BLaER1 (cell line): Measurements from ENCODE around the gene PLPP3.

Experiments used
- H3K27ac ChIP-seq: shearing (Covaris generic); formaldehyde crosslinking; 2 replicates; pipeline ENCODE4 v1.8.1; 2022
- H3K27me3 ChIP-seq: shearing (Covaris generic); formaldehyde crosslinking; 2 replicates; pipeline ENCODE4 v1.8.1; 2022
- H3K36me3 ChIP-seq: shearing (Covaris generic); formaldehyde crosslinking; 2 replicates; pipeline ENCODE4 v1.8.1; 2022
- H3K4me1 ChIP-seq: shearing (Covaris generic); formaldehyde crosslinking; 2 replicates; pipeline ENCODE4 v1.8.1; 2022
- H3K4me2 ChIP-seq: shearing (Covaris generic); formaldehyde crosslinking; 2 replicates; pipeline ENCODE4 v1.8.1; 2022
- H3K4me3 ChIP-seq: shearing (Covaris generic); formaldehyde crosslinking; 2 replicates; pipeline ENCODE4 v1.8.1; 2022
- H3K9ac ChIP-seq: shearing (Covaris generic); formaldehyde crosslinking; 2 replicates; pipeline ENCODE4 v1.8.1; 2022
- H3K9me3 ChIP-seq: shearing (Covaris generic); formaldehyde crosslinking; 2 replicates; pipeline ENCODE4 v1.8.1; 2022
- H4K20me1 ChIP-seq: shearing (Covaris generic); formaldehyde crosslinking; 2 replicates; pipeline ENCODE4 v1.8.1; 2022
- Cebpa-rat ChIP-seq: shearing (Covaris generic); IDR thresholded peaks from 2 replicates; pipeline ENCODE4 v1.8.1; 2022

PLPP3 gene

GRCh38 chr1:56456435-56457101, 122.8 kb downstream of the PLPP3 start:
- no peak for TF ChIP-seq Cebpa-rat
- Histone ChIP-seq H3K36me3 (no peaks in the 10 kb centered on the region), H4K20me1 (no peaks in the 10 kb centered on the region), H3K27me3 (no peaks in the 10 kb centered on the region), H3K4me2 (no peak overlapping the region), H3K27ac (no peak overlapping the region), H3K4me3 (no peak overlapping the region), H3K9me3 (no peaks in the 10 kb centered on the region), H3K9ac (no peak overlapping the region), H3K4me1 (no peaks in the 10 kb centered on the region)

- TF ChIP-seq Cebpa-rat: no peak
- H3K27me3 ChIP-seq: no peaks in the 10 kb centered on the region
- H3K4me2 ChIP-seq: no peak overlapping the region
- no peaks in the 10 kb centered on the region for H3K36me3 ChIP-seq
- H3K9me3 ChIP-seq: no peaks in the 10 kb centered on the region
- no peaks in the 10 kb centered on the region for H4K20me1 ChIP-seq
- no peak overlapping the region for H3K9ac ChIP-seq
- no peaks in the 10 kb centered on the region for H3K4me1 ChIP-seq
- no peak overlapping the region for H3K4me3 ChIP-seq
- H3K27ac ChIP-seq: no peak overlapping the region
These were observed 125.8 kb downstream of the PLPP3 start for GRCh38 chr1:56453417-56454078.

- Histone ChIP-seq H3K9me3 (no peaks in the 10 kb centered on the region), H3K36me3 (no peaks in the 10 kb centered on the region), H3K4me1 (no peaks in the 10 kb centered on the region), H3K4me3 (no peak overlapping the region), H4K20me1 (no peaks in the 10 kb centered on the region), H3K4me2 (no peak overlapping the region), H3K9ac (no peak overlapping the region), H3K27ac (no peak overlapping the region), H3K27me3 (no peaks in the 10 kb centered on the region)
- TF ChIP-seq Cebpa-rat: no peak
These were observed 126.3 kb downstream of the PLPP3 start for GRCh38 chr1:56453016-56453415.

- no peaks in the 10 kb centered on the region for H4K20me1 ChIP-seq
- H3K9ac ChIP-seq: no peak overlapping the region
- H3K9me3 ChIP-seq: no peaks in the 10 kb centered on the region
- no peaks in the 10 kb centered on the region for H3K4me1 ChIP-seq
- no peak overlapping the region for H3K4me2 ChIP-seq
- H3K36me3 ChIP-seq: no peaks in the 10 kb centered on the region
- no peak overlapping the region for H3K27ac ChIP-seq
- no peak overlapping the region for H3K4me3 ChIP-seq
- H3K27me3 ChIP-seq: no peaks in the 10 kb centered on the region
- TF ChIP-seq Cebpa-rat: no peak
These were observed 127.0 kb downstream of the PLPP3 start for GRCh38 chr1:56452027-56453011.

- no peaks in the 10 kb centered on the region for H3K4me1 ChIP-seq
- H3K27me3 ChIP-seq: no peaks in the 10 kb centered on the region
- no peak overlapping the region for H3K27ac ChIP-seq
- no peaks in the 10 kb centered on the region for H3K9me3 ChIP-seq
- H3K4me2 ChIP-seq: no peak overlapping the region
- H4K20me1 ChIP-seq: no peaks in the 10 kb centered on the region
- no peak for TF ChIP-seq Cebpa-rat
- no peak overlapping the region for H3K4me3 ChIP-seq
- H3K9ac ChIP-seq: no peak overlapping the region
- H3K36me3 ChIP-seq: no peaks in the 10 kb centered on the region
These were observed 127.9 kb downstream of the PLPP3 start for GRCh38 chr1:56451491-56451890.

- Histone ChIP-seq H3K4me3 (no peak overlapping the region), H3K27me3 (no peaks in the 10 kb centered on the region), H3K27ac (no peak overlapping the region), H3K9me3 (no peaks in the 10 kb centered on the region), H3K36me3 (no peaks in the 10 kb centered on the region), H3K9ac (no peak overlapping the region), H4K20me1 (no peaks in the 10 kb centered on the region), H3K4me1 (no peaks in the 10 kb centered on the region), H3K4me2 (no peak overlapping the region)
- no peak for TF ChIP-seq Cebpa-rat
These were observed 129.2 kb downstream of the PLPP3 start for GRCh38 chr1:56450004-56450666.

GRCh38 chr1:56448529-56449300, 130.6 kb downstream of the PLPP3 start:
- H3K4me1 ChIP-seq: no peaks in the 10 kb centered on the region
- H3K4me3 ChIP-seq: no peak overlapping the region
- no peaks in the 10 kb centered on the region for H3K9me3 ChIP-seq
- H3K36me3 ChIP-seq: no peaks in the 10 kb centered on the region
- TF ChIP-seq Cebpa-rat: no peak
- no peaks in the 10 kb centered on the region for H3K27me3 ChIP-seq
- no peaks in the 10 kb centered on the region for H4K20me1 ChIP-seq
- H3K27ac ChIP-seq: no peak overlapping the region
- H3K9ac ChIP-seq: no peak overlapping the region
- no peak overlapping the region for H3K4me2 ChIP-seq

GRCh38 chr1:56447823-56448222, 131.5 kb downstream of the PLPP3 start:
- H3K9me3 ChIP-seq: no peaks in the 10 kb centered on the region
- no peaks in the 10 kb centered on the region for H3K36me3 ChIP-seq
- no peaks in the 10 kb centered on the region for H4K20me1 ChIP-seq
- no peaks in the 10 kb centered on the region for H3K4me1 ChIP-seq
- no peak overlapping the region for H3K4me2 ChIP-seq
- H3K4me3 ChIP-seq: no peak overlapping the region
- TF ChIP-seq Cebpa-rat: no peak
- no peak overlapping the region for H3K27ac ChIP-seq
- H3K9ac ChIP-seq: no peak overlapping the region
- H3K27me3 ChIP-seq: no peaks in the 10 kb centered on the region

- Histone ChIP-seq H3K27me3 (no peaks in the 10 kb centered on the region), H3K4me1 (no peaks in the 10 kb centered on the region), H3K9ac (no peak overlapping the region), H3K27ac (no peak overlapping the region), H3K4me2 (no peak overlapping the region), H4K20me1 (no peaks in the 10 kb centered on the region), H3K9me3 (no peaks in the 10 kb centered on the region), H3K4me3 (no peak overlapping the region), H3K36me3 (no peaks in the 10 kb centered on the region)
- no peak for TF ChIP-seq Cebpa-rat
These were observed 132.7 kb downstream of the PLPP3 start for GRCh38 chr1:56446531-56447098.
